Urinary bladder (tissue), 4 donors: ENCODE results near the gene B3GAT1. TPM values are rescaled to one million over a fixed set of nuclear protein-coding genes. Genes with fewer than 3 reads are reported as not detected.

Source experiments
- DNase-seq: peaks from one replicate; pipeline ENCODE4 v3.0.0-alpha.2; 2015; ENCODE audit errors: extremely low spot score
- H3K27ac ChIP-seq: one replicate; pipeline ENCODE4 v1.5.1; 2013; ENCODE audit warnings: low read depth, mild to moderate bottlenecking, moderate library complexity
- H3K36me3 ChIP-seq: one replicate; pipeline ENCODE4 v1.6.1; 2013; ENCODE audit warnings: mild to moderate bottlenecking, moderate library complexity; ENCODE audit not compliant: insufficient read depth
- H3K4me1 ChIP-seq: one replicate; pipeline ENCODE4 v1.6.1; 2013; ENCODE audit warnings: mild to moderate bottlenecking, moderate library complexity; ENCODE audit not compliant: insufficient read depth
- H3K4me3 ChIP-seq: one replicate; pipeline ENCODE4 v1.5.1; 2013; ENCODE audit warnings: low read depth, low read length
- WGBS: extraction: QIAGEN DNeasy Blood & Tissue Kit; methylation state at CpG from one replicate; pipeline ENCODE4 v1.1.7; 2013; 5-methylcytosine and 5-hydroxymethylcytosine counted together
- polyA plus RNA-seq: library from polyadenylated mRNA; stranded (reverse); fragments of 200-250 nt; gene quantifications from one replicate; pipeline ENCODE4 v1.2.3, GENCODE V29; 2013
- total RNA-seq: library from RNA; depleted of rRNA; stranded (reverse); fragments of >200 nt; gene quantifications from one replicate; pipeline ENCODE4 v1.2.3, GENCODE V29; 2014
- donor health status: healthy with polysubstance abuse.
- donor health status: healthy.

The B3GAT1 gene
- total and polyA plus RNA-seq, 2 donors, result 0.32 to 0.34 TPM

GRCh38 chr11:134385171-134385570 is 26.9 kb downstream of the B3GAT1 start:
- 87% methylated on average over 15 of the region's 15 CpGs for WGBS

GRCh38 chr11:134384406-134384805 is 27.6 kb downstream of the B3GAT1 start:
- 88% methylated on average over 14 of the region's 14 CpGs for WGBS
- no peak overlapping the region for H3K4me3 ChIP-seq
- no peak for DNase-seq
- no peaks in the 10 kb centered on the region for H3K4me1 ChIP-seq
- H3K27ac ChIP-seq, result no peak overlapping the region
- H3K36me3 ChIP-seq, result no peaks in the 10 kb centered on the region

More at GRCh38 chr11:134385171-134385570, 26.9 kb downstream of the B3GAT1 start:
- no peak overlapping the region for H3K4me3 ChIP-seq
- H3K36me3 ChIP-seq, result no peaks in the 10 kb centered on the region
- H3K4me1 ChIP-seq, result no peaks in the 10 kb centered on the region
- DNase-seq, result no peak
- no peak overlapping the region for H3K27ac ChIP-seq

- WGBS, result 93% methylated on average over 78 of the region's 78 CpGs
- Histone ChIP-seq H3K36me3 (no peaks in the 10 kb centered on the region), H3K4me1 (no peaks in the 10 kb centered on the region), H3K4me3 (no peak overlapping the region), H3K27ac (no peak overlapping the region)
- DNase-seq, result no peak
Observed at GRCh38 chr11:134383576-134384221, 28.3 kb downstream of the B3GAT1 start.

- H3K4me1 ChIP-seq, result no peaks in the 10 kb centered on the region
- WGBS, result 94% methylated on average over 24 of the region's 24 CpGs
- no peak overlapping the region for H3K4me3 ChIP-seq
- no peak overlapping the region for H3K27ac ChIP-seq
- no peaks in the 10 kb centered on the region for H3K36me3 ChIP-seq
- no peak for DNase-seq
Observed at GRCh38 chr11:134382830-134383229, 29.2 kb downstream of the B3GAT1 start.

- H3K4me1 ChIP-seq, result no peaks in the 10 kb centered on the region
- no peaks in the 10 kb centered on the region for H3K36me3 ChIP-seq
- no peak overlapping the region for H3K4me3 ChIP-seq
- WGBS, result 89% methylated on average over 8 of the region's 8 CpGs
- H3K27ac ChIP-seq, result no peak overlapping the region
- DNase-seq, result no peak
Observed at GRCh38 chr11:134382257-134382656, 29.8 kb downstream of the B3GAT1 start.

GRCh38 chr11:134380785-134381184 is 31.3 kb downstream of the B3GAT1 start:
- H3K36me3 ChIP-seq, result no peaks in the 10 kb centered on the region
- no peaks in the 10 kb centered on the region for H3K4me1 ChIP-seq
- 76% methylated on average over 4 of the region's 4 CpGs for WGBS
- H3K4me3 ChIP-seq, result no peak overlapping the region
- no peak overlapping the region for H3K27ac ChIP-seq
- no peak for DNase-seq

- Histone ChIP-seq H3K27ac (no peak overlapping the region), H3K4me1 (no peaks in the 10 kb centered on the region), H3K36me3 (no peaks in the 10 kb centered on the region), H3K4me3 (no peak overlapping the region)
- 87% methylated on average over 12 of the region's 12 CpGs for WGBS
- DNase-seq, result no peak
Observed at GRCh38 chr11:134380229-134380628, 31.8 kb downstream of the B3GAT1 start.

GRCh38 chr11:134379241-134379640 is 32.8 kb downstream of the B3GAT1 start:
- H3K4me1 ChIP-seq, result no peaks in the 10 kb centered on the region
- DNase-seq, result no peak
- H3K36me3 ChIP-seq, result no peaks in the 10 kb centered on the region
- 87% methylated on average over 2 of the region's 2 CpGs for WGBS
- no peak overlapping the region for H3K4me3 ChIP-seq
- no peak overlapping the region for H3K27ac ChIP-seq

- H3K4me1 ChIP-seq, result no peaks in the 10 kb centered on the region
- 90% methylated on average over 14 of the region's 14 CpGs for WGBS
- no peak for DNase-seq
- no peaks in the 10 kb centered on the region for H3K36me3 ChIP-seq
- H3K27ac ChIP-seq, result no peak overlapping the region
- H3K4me3 ChIP-seq, result no peak overlapping the region
Observed at GRCh38 chr11:134377876-134378275, 34.2 kb downstream of the B3GAT1 start.

GRCh38 chr11:134376150-134376921 is 35.7 kb downstream of the B3GAT1 start:
- no peak for DNase-seq
- 73% methylated on average over 18 of the region's 18 CpGs for WGBS

GRCh38 chr11:134374891-134375550 is 37.0 kb downstream of the B3GAT1 start:
- Histone ChIP-seq H3K4me1 (no peaks in the 10 kb centered on the region), H3K36me3 (no peaks in the 10 kb centered on the region), H3K27ac (no peak overlapping the region), H3K4me3 (no peak overlapping the region)
- 82% methylated on average over 16 of the region's 16 CpGs for WGBS
- no peak for DNase-seq

More at GRCh38 chr11:134376150-134376921, 35.7 kb downstream of the B3GAT1 start:
- H3K27ac ChIP-seq, result no peak overlapping the region
- H3K4me3 ChIP-seq, result no peak overlapping the region
- no peaks in the 10 kb centered on the region for H3K36me3 ChIP-seq
- H3K4me1 ChIP-seq, result no peaks in the 10 kb centered on the region

GRCh38 chr11:134374171-134374570 is 37.9 kb downstream of the B3GAT1 start:
- Histone ChIP-seq H3K4me3 (no peak overlapping the region), H3K36me3 (no peaks in the 10 kb centered on the region), H3K27ac (no peak overlapping the region), H3K4me1 (no peaks in the 10 kb centered on the region)
- 83% methylated on average over 9 of the region's 9 CpGs for WGBS
- no peak for DNase-seq

GRCh38 chr11:134373591-134374052 is 38.4 kb downstream of the B3GAT1 start:
- H3K4me3 ChIP-seq, result no peak overlapping the region

GRCh38 chr11:134372961-134373360 is 39.1 kb downstream of the B3GAT1 start:
- H3K27ac ChIP-seq, result no peak overlapping the region
- H3K36me3 ChIP-seq, result no peaks in the 10 kb centered on the region
- WGBS, result 77% methylated on average over 8 of the region's 8 CpGs
- no peaks in the 10 kb centered on the region for H3K4me1 ChIP-seq
- DNase-seq, result no peak
- H3K4me3 ChIP-seq, result no peak overlapping the region

More at GRCh38 chr11:134373591-134374052, 38.4 kb downstream of the B3GAT1 start:
- DNase-seq, result no peak
- WGBS, result 80% methylated on average over 14 of the region's 14 CpGs
- no peaks in the 10 kb centered on the region for H3K4me1 ChIP-seq
- no peak overlapping the region for H3K27ac ChIP-seq
- H3K36me3 ChIP-seq, result no peaks in the 10 kb centered on the region
